K562 (cell line): Measurements from ENCODE around the gene SRPK2. TPM values are rescaled to one million over a fixed set of nuclear protein-coding genes. Genes with fewer than 3 reads are reported as not detected.

Source experiments
- AFF1 ChIP-seq, 2 experiments: fragments of 450-650 bp; IDR thresholded peaks; 2 replicates each; pipeline ENCODE4 v1.6.1; 2018; ENCODE audit warnings: mild to moderate bottlenecking in 2 of 2, low read depth in 1 of 2; ENCODE audit not compliant: partially characterized antibody in 2 of 2
- GTF2A2 ChIP-seq: IDR thresholded peaks from 2 replicates; pipeline ENCODE4 v1.6.1; 2016; ENCODE audit warnings: mild to moderate bottlenecking, missing genetic modification characterization, missing compliant biosample characterization
- MGA ChIP-seq: fragments of 450-650 bp; IDR thresholded peaks from 2 replicates; pipeline ENCODE4 v1.6.1; 2016; ENCODE audit warnings: mild to moderate bottlenecking, moderate library complexity
- RAD21 ChIP-seq, 2 experiments: fragments of 250-450 bp in 1 of 2; fragments of 450-650 bp in 1 of 2; sonication (Bioruptor Pico) in 1 of 2; formaldehyde crosslinking in 1 of 2; IDR thresholded peaks in 1 of 2; conservative IDR thresholded peaks in 1 of 2; 2 replicates each; pipeline versions ENCODE4 v1.4.0 to v1.8.0; 2020 to 2022; ENCODE audit warnings: mild to moderate bottlenecking in 2 of 2, moderate library complexity in 1 of 2
- TAL1 ChIP-seq: fragments of 450-650 bp; IDR thresholded peaks from 2 replicates; pipeline ENCODE4 v1.6.1; 2016; ENCODE audit warnings: mild to moderate bottlenecking
- ZBTB12 ChIP-seq: fragments of 250-450 bp; sonication (Bioruptor Pico); IDR thresholded peaks from 2 replicates; pipeline ENCODE4 v1.4.0; 2020
- ZBTB33 ChIP-seq: sonication (generic); formaldehyde crosslinking; IDR thresholded peaks from 2 replicates; pipeline ENCODE4 v1.8.1; 2023; ENCODE audit warnings: mild to moderate bottlenecking, missing genetic modification reagents
- ZNF586 ChIP-seq: fragments of 450-650 bp; formaldehyde crosslinking; conservative IDR thresholded peaks from 2 replicates; pipeline ENCODE4 v1.4.0; 2020; ENCODE audit warnings: mild to moderate bottlenecking, moderate library complexity
- ZNF77 ChIP-seq: fragments of 250-450 bp; sonication (Bioruptor Pico); IDR thresholded peaks from 2 replicates; pipeline ENCODE4 v1.5.0; 2020
- polyA plus RNA-seq, 8 experiments: library from polyadenylated mRNA; depleted of rRNA in 4 of 8; stranded (reverse) in 5 of 8; unstranded in 3 of 8; fragments of >200 nt; fragmentation: Nextera tagmentation in 2 of 8; fragmentation: Illumina TruSeq in 1 of 8; extraction: Ambion mirVana in 2 of 8; extraction: Trizol in 1 of 8; gene quantifications; 2 replicates each; pipeline versions ENCODE4 v1.2.1 to v1.2.3, GENCODE V29; 2011 to 2014; ENCODE audit warnings: inconsistent platforms in 1 of 8, missing spikeins in 1 of 8
- total RNA-seq, 7 experiments: library from RNA; depleted of rRNA in 6 of 7; stranded (reverse); fragments of >200 nt in 6 of 7; fragmentation: Illumina TruSeq in 2 of 7; extraction: Trizol in 2 of 7; gene quantifications; 2 replicates each; pipeline versions ENCODE4 v1.2.1 to v1.2.3, GENCODE V29; 2011 to 2021; ENCODE audit warnings: low replicate concordance in 1 of 7

The SRPK2 gene
- total and polyA plus RNA-seq, 9 of the 15 experiments (the other 6 are each of a cell fraction or from before 2014, with no cell fraction given): 21.5 to 44.7 (median 33.3) TPM

GRCh38 chr7:105084581-105084980, 304.1 kb downstream of the SRPK2 start (continued):
- TF ChIP-seq MGA (no peak), GTF2A2 (tag) (no peak), AFF1 (IDR thresholded peaks at IDR 0.05; ENCODE audit: low read depth in 1 of 2, partially characterized antibody in 2 of 2) (no peak), RAD21 (CRISPR knock-in tag; conservative IDR thresholded peaks at IDR 0.05 in 1 of 2, IDR thresholded peaks at IDR 0.05 in 1 of 2) (no peak), TAL1 (no peak), ZBTB33 (CRISPR knock-in tag) (no peak), ZBTB12 (CRISPR knock-in tag) (no peak), ZNF586 (no peak), ZNF77 (CRISPR knock-in tag) (no peak)
